Smooth muscle cell (in vitro differentiated cells): ENCODE data around the gene SH3TC1. TPM values are rescaled to one million over a fixed set of nuclear protein-coding genes. Genes with fewer than 3 reads are reported as not detected.

Experiments
- DNase-seq: peaks from one replicate; lab custom pipeline; 2025; ENCODE audit not compliant: unreplicated experiment; lab: John Stamatoyannopoulos, UW
- H2AFZ ChIP-seq: fragments of 200-600 bp; sonication (generic); 2 replicates; pipeline ENCODE4 v1.6.0; 2016; ENCODE audit warnings: antibody characterized with exemption, low read depth, mild to moderate bottlenecking
- H3F3A ChIP-seq: fragments of 200-600 bp; sonication (generic); 2 replicates; pipeline ENCODE4 v1.6.0; 2017; ENCODE audit warnings: antibody characterized with exemption, low read depth
- H3K27ac ChIP-seq: fragments of 200-600 bp; sonication (generic); 2 replicates; pipeline ENCODE4 v1.5.1; 2016; ENCODE audit warnings: low read depth, mild to moderate bottlenecking
- H3K27me3 ChIP-seq: fragments of 200-600 bp; sonication (generic); 2 replicates; pipeline ENCODE4 v1.6.1; 2016; ENCODE audit warnings: low read depth, mild to moderate bottlenecking
- H3K36me3 ChIP-seq: fragments of 200-600 bp; sonication (generic); 2 replicates; pipeline ENCODE4 v1.5.1; 2016; ENCODE audit warnings: low read depth
- H3K4me1 ChIP-seq: fragments of 200-600 bp; sonication (generic); 2 replicates; pipeline ENCODE4 v1.5.1; 2016; ENCODE audit warnings: low read depth
- H3K4me2 ChIP-seq: fragments of 200-600 bp; sonication (generic); 2 replicates; pipeline ENCODE4 v1.6.0; 2016; ENCODE audit warnings: mild to moderate bottlenecking
- H3K4me3 ChIP-seq: fragments of 200-600 bp; sonication (generic); 2 replicates; pipeline ENCODE4 v1.5.1; 2016; ENCODE audit warnings: mild to moderate bottlenecking
- H3K79me2 ChIP-seq: fragments of 200-600 bp; sonication (generic); 2 replicates; pipeline ENCODE4 v1.6.0; 2016; ENCODE audit warnings: low read depth, mild to moderate bottlenecking
- H3K9ac ChIP-seq: fragments of 200-600 bp; sonication (generic); 2 replicates; pipeline ENCODE4 v1.6.0; 2016; ENCODE audit warnings: low read depth
- H3K9me3 ChIP-seq: fragments of 200-600 bp; sonication (generic); replicated peaks from 2 replicates; pipeline ENCODE4 v1.5.1; 2016; ENCODE audit warnings: low read depth
- H4K20me1 ChIP-seq: fragments of 200-600 bp; sonication (generic); 2 replicates; pipeline ENCODE4 v1.6.0; 2016; ENCODE audit warnings: low read depth
- CTCF ChIP-seq: fragments of 200-600 bp; sonication (generic); IDR thresholded peaks from 2 replicates; pipeline ENCODE4 v1.5.1; 2017; ENCODE audit warnings: borderline replicate concordance, mild to moderate bottlenecking, antibody characterized with exemption; ENCODE audit not compliant: insufficient read depth, poor library complexity, severe bottlenecking
- WGBS: methylation state at CpG from one replicate; pipeline ENCODE4 v1.1.7; 2016; ENCODE audit warnings: low lambda C conversion rate; 5-methylcytosine and 5-hydroxymethylcytosine counted together
- polyA plus RNA-seq: library from polyadenylated mRNA; unstranded; fragments of >200 nt; fragmentation: Nextera tagmentation; extraction: Ambion mirVana; gene quantifications from 2 replicates; pipeline ENCODE4 v1.2.1, GENCODE V29; 2016
- total RNA-seq: library from RNA; depleted of rRNA; stranded (reverse); fragments of >200 nt; gene quantifications from 2 replicates; pipeline ENCODE4 v1.2.3, GENCODE V29; 2014

The SH3TC1 gene
- total and polyA plus RNA-seq, 2 experiments from 2014 or later: 7.8 to 17.7 TPM

- no peaks in the 10 kb centered on the region for H4K20me1 ChIP-seq
- peaks cover 6% of the 10 kb centered on the region for H3K4me1 ChIP-seq
- H3F3A ChIP-seq: no peaks in the 10 kb centered on the region
- H3K79me2 ChIP-seq: peaks cover 1% of the 10 kb centered on the region
- no peak overlapping the region for H2AFZ ChIP-seq
- DNase-seq: no peak
- no peaks in the 10 kb centered on the region for H3K36me3 ChIP-seq
- H3K4me3 ChIP-seq: no peak overlapping the region
- TF ChIP-seq CTCF: no peak
- H3K9ac ChIP-seq: no peak overlapping the region
- H3K4me2 ChIP-seq: peak overlapping the region; percentile 39
- peak overlapping the region; percentile 55 for H3K27ac ChIP-seq
- WGBS: 70% methylated on average over 26 of the region's 26 CpGs
- H3K27me3 ChIP-seq: no peaks in the 10 kb centered on the region
- H3K9me3 ChIP-seq: no peaks in the 10 kb centered on the region
Measured at GRCh38 chr4:8205749-8206611, 6.9 kb downstream of the SH3TC1 start.

- no peak for DNase-seq
- Histone ChIP-seq H3K36me3 (no peaks in the 10 kb centered on the region), H3K79me2 (no peaks in the 10 kb centered on the region), H3K4me3 (no peak overlapping the region), H4K20me1 (no peaks in the 10 kb centered on the region), H3K9me3 (no peaks in the 10 kb centered on the region), H3K27ac (no peak overlapping the region), H3K9ac (no peak overlapping the region), H3K4me1 (peaks cover 3% of the 10 kb centered on the region), H3K27me3 (no peaks in the 10 kb centered on the region), H3K4me2 (no peak overlapping the region), H3F3A (no peaks in the 10 kb centered on the region), H2AFZ (no peak overlapping the region)
- WGBS: 83% methylated on average over 6 of the region's 6 CpGs
- no peak for TF ChIP-seq CTCF
Measured at GRCh38 chr4:8207314-8207713, 8.2 kb downstream of the SH3TC1 start.

GRCh38 chr4:8208565-8208964 is 9.5 kb downstream of the SH3TC1 start:
- WGBS: 93% methylated on average over 12 of the region's 12 CpGs
- Histone ChIP-seq H3F3A (no peaks in the 10 kb centered on the region), H3K9me3 (no peaks in the 10 kb centered on the region), H3K27me3 (no peaks in the 10 kb centered on the region), H3K4me3 (no peak overlapping the region), H3K79me2 (no peaks in the 10 kb centered on the region), H3K4me2 (no peak overlapping the region), H4K20me1 (no peaks in the 10 kb centered on the region), H2AFZ (no peak overlapping the region), H3K9ac (no peak overlapping the region), H3K36me3 (no peaks in the 10 kb centered on the region), H3K4me1 (peaks cover 3% of the 10 kb centered on the region), H3K27ac (no peak overlapping the region)
- no peak for DNase-seq
- TF ChIP-seq CTCF: no peak
